Ovary (tissue), 9 donors: ENCODE results near the gene ADARB2. TPM values are rescaled to one million over a fixed set of nuclear protein-coding genes. Genes with fewer than 3 reads are reported as not detected.

ENCODE experiments used
- DNase-seq, 5 donors: peaks; one replicate each; pipeline ENCODE4 v3.0.0-alpha.2; 2019 to 2020
- H3K27ac ChIP-seq, 2 donors: fragments of 200-600 bp; one replicate each; pipeline versions ENCODE4 v1.5.1 to v1.8.0; 2019 to 2022
- H3K27me3 ChIP-seq: fragments of 200-600 bp; one replicate; pipeline ENCODE4 v1.8.0; 2022
- H3K36me3 ChIP-seq: fragments of 200-600 bp; sonication (generic); one replicate; pipeline ENCODE4 v1.5.1; 2019
- H3K4me1 ChIP-seq: one replicate; pipeline ENCODE4 v1.8.1; 2013; ENCODE audit warnings: mild to moderate bottlenecking, moderate library complexity; ENCODE audit not compliant: insufficient read depth
- H3K4me3 ChIP-seq: fragments of 200-600 bp; sonication (generic); one replicate; pipeline ENCODE4 v1.5.1; 2017
- H3K9me3 ChIP-seq, 2 donors: fragments of 200-600 bp in 1 of 2; sonication (generic) in 1 of 2; one replicate each; pipeline versions ENCODE4 v1.5.1 to v1.8.1; 2013 to 2019; ENCODE audit warnings: mild to moderate bottlenecking in 1 of 2, moderate library complexity in 1 of 2
- EP300 ChIP-seq: sonication (generic); formaldehyde crosslinking; IDR thresholded peaks from one replicate; pipeline ENCODE4 v1.6.1; 2017; ENCODE audit warnings: antibody characterized with exemption
- POLR2A ChIP-seq: fragments of 450-650 bp; IDR thresholded peaks from one replicate; pipeline ENCODE4 v1.6.1; 2017; ENCODE audit warnings: antibody characterized with exemption, mild to moderate bottlenecking, moderate library complexity
- WGBS, 3 donors: extraction: QIAGEN DNeasy Blood & Tissue Kit in 1 of 3; methylation state at CpG; one replicate each; pipeline versions ENCODE4 v1.1.5 to v1.1.7; 2013 to 2017; 5-methylcytosine and 5-hydroxymethylcytosine counted together
- intact Hi-C, 4 donors: fragments of 100-400 bp; cut with DNase I; formaldehyde crosslinking; loops; one replicate each; pipeline versions ENCODE4 v1.11.0 to v1.15.1; 2022 to 2023
- polyA plus RNA-seq, 2 donors: library from polyadenylated mRNA; stranded (reverse); fragments of 200-250 nt in 1 of 2; fragments of 350-450 nt in 1 of 2; fragmentation: Illumina TruSeq in 1 of 2; extraction: RNeasy Lipid Tissue Mini Kit (QIAGEN cat#74804) in 1 of 2; gene quantifications; one replicate each; pipeline ENCODE4 v1.2.3, GENCODE V29; 2013 to 2014
- total RNA-seq, 7 donors: library from RNA; depleted of rRNA in 2 of 7; stranded (reverse); fragments of >200 nt in 2 of 7; fragmentation: NEBNext Ultra II Directional in 3 of 7; extraction: Animal tissue kit (Norgen Biotek cat#: 25700) in 3 of 7; gene quantifications; one replicate each; pipeline versions ENCODE4 v1.1.0 to v1.2.4, GENCODE V29; 2016 to 2023
- TF ChIP-seq, protein P1 (sequence below), 3 donors: fragments of 450-650 bp in 2 of 3; fragments of 200-600 bp in 1 of 3; IDR thresholded peaks; one replicate each; pipeline versions ENCODE4 v1.5.1 to v1.8.0; 2016 to 2022; ENCODE audit warnings: antibody characterized with exemption in 3 of 3, mild to moderate bottlenecking in 1 of 3
- donor health status: DM: no; HTN: no; CAD: no; lungs with moderate emphysema.
- donor health status: DM: no; HTN: no; CAD: no.
- donor health status: Bipolar disorder and iron deficiency.
- donor health status: DM: yes; HTN: yes; CAD: no.
- donor health status: DM: no; HTN: no; CAD: no.
- donor health status: DM: yes; HTN: yes; CAD: no.

The ADARB2 gene
- total and polyA plus RNA-seq, 9 donors: 0.12 to 2.0 (median 0.36) TPM; not detected in 2

DNA sequence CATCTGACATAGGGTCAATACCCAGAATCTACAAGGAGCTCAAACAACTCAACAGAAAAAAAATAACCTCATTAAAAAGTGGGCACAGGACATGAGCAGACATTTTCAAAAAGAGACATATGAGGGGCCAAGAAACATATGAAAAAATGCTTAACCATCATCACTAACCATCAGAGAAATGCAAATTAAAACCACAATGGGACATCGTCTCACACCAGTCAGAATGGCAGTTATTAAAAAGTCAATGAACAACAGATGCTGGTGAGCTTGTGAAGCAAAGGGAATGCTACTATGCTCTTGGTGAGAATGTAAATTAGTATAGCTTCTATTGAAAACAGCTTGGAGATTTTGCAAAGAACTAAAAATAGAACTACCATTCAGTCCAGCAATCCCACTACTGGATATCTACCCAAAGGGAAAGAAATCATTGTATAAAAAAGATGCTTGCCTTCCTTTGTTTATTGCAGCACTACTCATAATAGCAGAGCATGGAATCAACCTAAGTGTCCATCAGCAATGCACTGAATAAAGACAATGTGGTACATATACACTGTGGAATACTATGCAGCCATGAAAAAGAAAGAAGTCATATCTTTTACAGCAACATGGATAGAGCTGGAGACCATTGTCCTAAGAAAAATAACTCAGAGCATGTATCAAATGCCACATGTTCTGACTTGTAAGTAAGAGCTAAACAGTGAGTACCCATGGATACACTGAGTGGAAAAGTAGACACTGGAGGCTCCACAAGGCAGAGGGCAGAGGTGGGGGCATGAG is 139.8 kb downstream of the ADARB2 start:
- WGBS, 3 donors: 86 to 87% (median 87%) methylated on average over 1 of the region's 1 CpG
- H3K27me3 ChIP-seq: no peaks in the 10 kb centered on the region
- H3K27ac ChIP-seq: no peak overlapping the region
- DNase-seq: no peak
- intact Hi-C loops: no loop called here
- no peaks in the 10 kb centered on the region for H3K36me3 ChIP-seq
- no peak overlapping the region for H3K4me3 ChIP-seq
- no peaks in the 10 kb centered on the region for H3K9me3 ChIP-seq
- TF ChIP-seq POLR2A: no peak
- TF ChIP-seq EP300: no peak
- TF ChIP-seq, protein P1, sequence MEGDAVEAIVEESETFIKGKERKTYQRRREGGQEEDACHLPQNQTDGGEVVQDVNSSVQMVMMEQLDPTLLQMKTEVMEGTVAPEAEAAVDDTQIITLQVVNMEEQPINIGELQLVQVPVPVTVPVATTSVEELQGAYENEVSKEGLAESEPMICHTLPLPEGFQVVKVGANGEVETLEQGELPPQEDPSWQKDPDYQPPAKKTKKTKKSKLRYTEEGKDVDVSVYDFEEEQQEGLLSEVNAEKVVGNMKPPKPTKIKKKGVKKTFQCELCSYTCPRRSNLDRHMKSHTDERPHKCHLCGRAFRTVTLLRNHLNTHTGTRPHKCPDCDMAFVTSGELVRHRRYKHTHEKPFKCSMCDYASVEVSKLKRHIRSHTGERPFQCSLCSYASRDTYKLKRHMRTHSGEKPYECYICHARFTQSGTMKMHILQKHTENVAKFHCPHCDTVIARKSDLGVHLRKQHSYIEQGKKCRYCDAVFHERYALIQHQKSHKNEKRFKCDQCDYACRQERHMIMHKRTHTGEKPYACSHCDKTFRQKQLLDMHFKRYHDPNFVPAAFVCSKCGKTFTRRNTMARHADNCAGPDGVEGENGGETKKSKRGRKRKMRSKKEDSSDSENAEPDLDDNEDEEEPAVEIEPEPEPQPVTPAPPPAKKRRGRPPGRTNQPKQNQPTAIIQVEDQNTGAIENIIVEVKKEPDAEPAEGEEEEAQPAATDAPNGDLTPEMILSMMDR (IDR thresholded peaks at IDR 0.05): no peak
- H3K4me1 ChIP-seq: no peaks in the 10 kb centered on the region

DNA sequence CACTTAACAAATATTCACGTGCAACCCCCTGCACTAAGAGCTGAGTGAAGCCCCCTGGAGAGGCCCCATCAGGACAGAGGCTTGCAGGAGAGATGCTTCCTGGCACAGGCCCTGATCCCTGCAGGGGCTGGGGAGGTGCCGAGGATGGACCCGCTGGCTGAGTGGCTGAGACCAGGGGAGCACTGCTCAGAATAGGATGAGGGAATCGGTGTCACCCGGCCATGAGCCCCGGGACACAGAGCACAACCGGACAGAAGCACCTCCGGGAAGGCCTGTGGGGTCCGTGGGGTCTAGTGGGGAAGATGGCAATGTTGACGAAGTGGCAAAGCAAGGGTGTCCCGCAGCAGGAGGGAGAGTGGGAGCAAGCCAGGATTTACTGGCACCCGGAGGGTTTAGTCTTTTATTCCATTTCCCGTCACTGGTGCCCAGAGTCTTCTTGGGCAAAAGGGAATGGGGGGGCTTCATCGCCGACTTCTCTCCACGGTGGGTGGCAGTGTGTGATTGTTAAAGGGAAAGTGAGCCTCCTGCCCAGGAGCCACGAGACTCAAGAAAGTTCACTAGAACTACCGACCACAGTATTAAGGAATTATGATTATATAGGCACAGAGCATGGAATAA is 140.7 kb downstream of the ADARB2 start:
- WGBS, 3 donors: 75 to 76% (median 75%) methylated on average over 18 of the region's 18 CpGs
- no peak overlapping the region for H3K4me3 ChIP-seq
- intact Hi-C loops: no loop called here
- H3K27ac ChIP-seq: no peak overlapping the region
- TF ChIP-seq, protein P1 (IDR thresholded peaks at IDR 0.05): no peak
- TF ChIP-seq POLR2A (no peak), EP300 (no peak)
- no peaks in the 10 kb centered on the region for H3K9me3 ChIP-seq
- H3K4me1 ChIP-seq: no peaks in the 10 kb centered on the region
- no peak for DNase-seq
- no peaks in the 10 kb centered on the region for H3K36me3 ChIP-seq
- no peaks in the 10 kb centered on the region for H3K27me3 ChIP-seq

DNA sequence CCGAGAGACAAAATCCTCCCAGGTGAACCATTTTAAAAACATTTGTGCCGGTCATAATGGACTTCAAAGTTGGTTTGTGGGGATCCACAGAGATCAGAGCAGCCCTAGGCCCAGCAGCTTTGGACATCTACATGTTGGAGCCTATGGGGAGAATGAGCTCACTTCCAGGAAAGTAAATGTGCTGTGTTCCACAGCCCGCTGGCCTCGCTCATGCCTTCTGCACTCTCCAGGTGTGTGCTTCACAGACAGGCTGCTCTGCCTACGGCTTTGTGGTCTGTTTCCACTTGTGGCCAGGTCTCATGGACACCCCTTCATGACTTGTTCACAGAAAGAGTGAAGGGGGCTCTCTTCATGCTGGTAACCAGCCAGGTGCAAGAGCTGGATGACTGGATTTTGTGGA is 141.6 kb downstream of the ADARB2 start:
- DNase-seq: no peak
- TF ChIP-seq, protein P1 (IDR thresholded peaks at IDR 0.05): no peak
- TF ChIP-seq EP300: no peak
- TF ChIP-seq POLR2A: no peak
- Histone ChIP-seq H3K27me3 (no peaks in the 10 kb centered on the region), H3K9me3 (no peaks in the 10 kb centered on the region), H3K4me1 (no peaks in the 10 kb centered on the region), H3K36me3 (no peaks in the 10 kb centered on the region), H3K4me3 (no peak overlapping the region), H3K27ac (no peak overlapping the region)
- intact Hi-C loops: no loop called here
- 81 to 86% (median 85%) methylated on average over 5 of the region's 5 CpGs for WGBS, 3 donors

DNA sequence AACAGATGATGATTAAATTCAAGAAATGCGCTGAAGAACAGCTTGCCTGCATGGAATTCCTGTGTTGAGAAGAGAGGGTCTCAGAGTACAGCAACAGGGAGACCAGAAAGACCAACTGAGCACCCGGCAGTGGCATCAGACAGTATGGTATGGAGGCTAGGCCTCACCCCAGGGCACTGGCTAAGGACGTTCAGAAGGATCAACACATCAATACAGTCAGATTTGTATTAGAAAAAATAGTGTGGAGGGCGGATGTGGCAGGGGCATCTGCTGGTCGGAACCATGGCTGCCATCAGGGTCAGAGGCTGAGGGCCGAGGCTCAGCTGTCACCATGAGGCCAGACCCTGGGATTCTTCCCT is 142.1 kb downstream of the ADARB2 start:
- H3K9me3 ChIP-seq: no peaks in the 10 kb centered on the region
- intact Hi-C loops: no loop called here
- H3K4me1 ChIP-seq: no peaks in the 10 kb centered on the region
- TF ChIP-seq EP300 (no peak), POLR2A (no peak)
- TF ChIP-seq, protein P1 (IDR thresholded peaks at IDR 0.05): no peak
- no peaks in the 10 kb centered on the region for H3K36me3 ChIP-seq
- H3K4me3 ChIP-seq: no peak overlapping the region
- H3K27me3 ChIP-seq: no peaks in the 10 kb centered on the region
- H3K27ac ChIP-seq: no peak overlapping the region
- no peak for DNase-seq
- WGBS, 3 donors: 84 to 89% (median 85%) methylated on average over 6 of the region's 6 CpGs
